Myocyte (in vitro differentiated cells): ENCODE results near the gene DPF3. TPM values are rescaled to one million over a fixed set of nuclear protein-coding genes. Genes with fewer than 3 reads are reported as not detected.

Experiments used
- DNase-seq: peaks from one replicate; pipeline ENCODE4 v3.0.0-alpha.2; 2012; ENCODE audit warnings: low read depth
- total RNA-seq: library from RNA; depleted of rRNA; stranded (reverse); fragments of >200 nt; gene quantifications from 2 replicates; pipeline ENCODE4 v1.2.3, GENCODE V29; 2014

The DPF3 gene
- total RNA-seq, 1 donor from 2014 or later = 4.7 TPM

- DNase-seq = no peak
Observed at GRCh38 chr14:72649603-72650227, 244.2 kb downstream of the DPF3 start.

DNA sequence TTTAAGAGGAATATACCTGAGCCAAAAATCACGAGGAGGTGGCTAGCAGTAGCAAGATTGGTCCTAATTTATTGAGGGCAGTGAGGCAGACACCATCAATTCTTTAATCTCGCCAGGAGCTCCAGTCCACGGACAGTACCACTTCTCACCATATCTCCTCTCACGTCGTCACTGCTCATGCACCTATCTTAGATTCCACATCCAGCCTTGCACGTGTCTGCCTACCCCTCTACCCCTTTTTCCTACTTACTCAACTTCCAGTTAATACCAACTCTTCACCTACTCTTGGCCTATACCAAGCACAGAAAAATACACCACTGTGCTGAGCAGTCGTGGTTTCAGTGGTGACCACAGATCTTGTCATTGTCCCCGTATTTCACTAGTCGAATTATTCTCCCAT lies 246.1 kb downstream of the DPF3 start:
- DNase-seq = no peak

DNA sequence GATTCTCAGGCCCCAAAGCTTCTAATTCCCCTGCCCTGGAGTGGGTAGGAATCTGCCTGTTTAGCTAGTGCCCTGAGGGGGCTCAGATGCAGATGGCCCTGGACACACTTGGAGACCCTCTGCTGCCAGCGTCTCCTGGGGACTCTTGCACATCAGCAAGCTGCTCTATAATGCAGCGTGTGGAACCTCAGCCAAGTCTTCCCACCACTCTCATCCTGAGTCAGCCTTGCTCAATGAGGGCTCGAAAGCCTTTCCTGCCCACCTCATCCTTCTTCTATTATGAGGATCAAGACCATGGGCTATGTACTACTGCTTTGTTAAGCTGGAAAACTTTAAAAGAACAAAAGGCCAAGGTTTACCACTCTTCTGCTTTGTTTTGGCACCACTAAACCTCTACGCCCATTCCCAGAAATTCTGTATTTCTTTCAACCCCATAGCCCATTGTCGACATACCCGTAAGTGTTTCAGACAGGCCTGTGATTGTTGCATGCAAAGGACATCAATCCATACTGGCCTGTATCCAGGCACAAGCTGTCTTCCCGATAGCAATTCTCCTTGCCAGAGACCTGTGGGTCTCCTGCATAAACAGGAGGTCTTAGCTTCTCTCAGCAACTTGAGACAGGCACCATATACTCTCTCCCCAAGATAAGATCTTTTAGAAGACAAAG lies 246.9 kb downstream of the DPF3 start:
- no peak for DNase-seq

DNA sequence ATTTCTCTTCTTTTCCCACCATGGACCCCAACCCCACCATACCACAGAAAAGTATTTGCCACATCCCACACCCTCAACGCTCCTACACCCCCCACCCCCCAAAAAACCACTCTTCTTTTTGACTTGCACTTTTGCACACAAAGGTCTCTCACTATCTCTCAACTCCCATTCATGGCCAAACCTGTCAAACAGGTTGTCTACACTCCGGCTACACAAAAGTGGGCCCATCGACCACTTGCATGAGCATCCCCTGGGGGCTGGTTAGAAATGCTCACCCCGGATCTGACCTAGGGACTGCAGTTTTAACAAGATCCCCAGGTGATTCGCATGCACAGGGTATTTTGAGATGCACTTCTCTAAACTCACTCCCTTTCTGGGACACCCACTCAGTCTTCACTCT lies 248.2 kb downstream of the DPF3 start:
- DNase-seq = no peak

DNA sequence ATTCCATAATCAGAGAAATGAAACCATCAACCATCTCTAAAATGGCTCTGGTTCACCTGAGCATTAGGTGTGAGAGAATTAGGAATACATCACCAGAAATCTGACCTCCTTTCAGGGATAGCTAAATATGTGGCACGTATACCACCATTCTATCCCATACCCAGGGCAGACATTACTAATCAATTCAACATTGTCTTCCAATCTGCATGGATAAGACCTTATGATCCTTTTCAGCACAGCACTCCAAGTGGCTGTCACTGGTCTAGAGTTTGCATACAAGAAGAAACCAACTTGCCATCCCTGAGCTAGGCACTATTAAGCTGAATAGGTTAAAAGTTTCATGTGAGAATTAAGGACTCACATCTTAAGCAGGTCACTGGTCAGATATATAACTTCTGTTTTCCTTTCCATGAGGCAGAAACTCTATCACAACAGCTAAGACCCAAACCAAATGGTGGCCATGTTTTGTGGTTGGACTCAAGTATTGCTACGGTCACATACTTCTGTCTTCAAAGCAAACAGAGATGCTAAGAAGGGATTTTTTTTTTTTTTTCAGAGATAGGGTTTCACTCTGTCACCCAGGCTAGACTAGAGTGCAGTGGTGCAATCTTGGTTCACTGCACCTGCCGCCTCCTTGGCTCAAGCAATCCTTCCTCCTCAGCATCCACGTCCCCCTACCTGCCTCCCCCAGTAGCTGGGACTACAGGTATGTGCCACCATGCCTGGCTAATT lies 249.0 kb downstream of the DPF3 start:
- DNase-seq = no peak

DNA sequence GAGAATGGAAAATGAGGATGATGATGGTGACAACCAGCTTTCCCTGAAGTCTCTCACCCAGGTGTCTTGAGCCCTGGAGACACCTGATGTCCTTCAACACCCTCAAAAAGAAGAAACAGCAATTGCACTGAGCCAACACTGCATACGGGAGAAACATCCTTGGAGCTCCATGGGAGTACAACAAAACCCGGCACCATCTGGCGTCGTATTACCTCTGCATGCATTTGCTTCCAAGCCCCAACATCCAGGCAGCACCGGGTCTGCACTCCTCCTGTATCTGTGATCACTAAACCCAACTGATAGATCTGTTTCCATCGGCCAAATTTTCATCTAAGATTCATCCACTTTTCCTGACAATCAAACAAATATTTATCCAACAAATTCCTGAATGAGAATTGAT lies 249.9 kb downstream of the DPF3 start:
- no peak for DNase-seq

GRCh38 chr14:72643317-72643801 lies 250.5 kb downstream of the DPF3 start:
- DNase-seq = peak; percentile 97

GRCh38 chr14:72640911-72641485 lies 252.9 kb downstream of the DPF3 start:
- DNase-seq = no peak

DNA sequence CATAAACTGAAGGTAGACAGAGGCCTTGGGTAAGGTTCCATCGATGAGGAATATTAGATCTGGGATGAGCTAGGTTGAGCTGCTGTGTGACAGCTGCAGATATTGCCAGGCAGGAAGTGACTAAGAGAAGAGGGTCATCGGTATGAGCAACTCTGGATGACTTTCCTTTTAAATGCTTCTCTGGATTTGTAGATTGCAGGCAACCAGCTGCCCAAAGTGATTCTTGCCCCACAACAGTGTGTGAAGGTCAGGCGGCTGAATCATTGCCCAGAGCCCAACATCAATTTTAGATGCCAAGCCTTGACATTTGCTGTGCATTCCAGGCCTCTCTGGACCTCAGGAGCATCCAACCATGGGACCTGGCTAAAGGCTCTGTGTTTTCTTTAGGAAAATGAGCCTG lies 255.9 kb downstream of the DPF3 start:
- DNase-seq = peak; percentile 96

DNA sequence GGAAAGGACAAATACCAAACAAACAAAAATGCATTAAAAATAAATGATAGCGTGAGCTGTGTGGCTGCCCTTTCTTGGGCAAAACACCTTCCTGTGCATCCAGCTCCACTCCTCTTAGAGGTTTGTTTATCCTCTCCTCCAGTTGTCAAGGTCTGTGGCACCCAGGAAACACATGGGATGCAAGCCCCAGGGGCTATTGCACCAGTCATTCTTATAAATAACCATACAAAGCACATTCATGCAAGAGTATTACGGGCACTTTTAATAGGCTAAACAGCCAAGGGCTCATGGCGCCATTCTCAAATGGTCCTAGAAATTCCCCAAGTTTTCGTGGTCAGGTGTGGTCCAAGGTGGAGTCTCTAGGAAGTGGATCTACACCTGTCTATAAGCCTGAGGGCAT lies 257.0 kb downstream of the DPF3 start:
- DNase-seq = no peak

- no peak for DNase-seq
Observed at GRCh38 chr14:72636094-72636493, 257.8 kb downstream of the DPF3 start.

- peak; percentile 68 for DNase-seq
Observed at GRCh38 chr14:72634691-72635616, 258.9 kb downstream of the DPF3 start.

- peak; percentile 76 for DNase-seq
Observed at GRCh38 chr14:72633551-72633950, 260.4 kb downstream of the DPF3 start.

DNA sequence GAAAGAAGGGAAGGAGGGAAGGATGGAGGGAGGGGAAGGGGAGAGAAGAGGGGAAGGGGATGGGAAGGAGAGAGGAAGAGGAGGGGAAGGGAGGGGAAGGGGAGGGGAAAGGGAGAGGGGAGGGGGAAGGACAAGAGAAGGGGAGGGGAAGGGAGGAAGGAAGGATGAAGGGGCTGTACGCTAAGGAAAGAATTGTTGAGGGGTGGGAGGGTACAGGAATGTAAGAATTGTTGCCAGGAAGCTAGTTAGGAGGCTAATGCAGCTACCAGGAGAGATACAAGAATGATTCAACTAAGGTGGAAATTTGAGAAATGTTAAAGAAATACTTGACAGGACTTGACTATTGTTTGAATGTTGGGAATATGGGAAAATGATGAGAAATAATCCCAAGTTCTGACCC lies 261.2 kb downstream of the DPF3 start:
- DNase-seq = no peak

- no peak for DNase-seq
Observed at GRCh38 chr14:72631401-72631800, 262.5 kb downstream of the DPF3 start.

DNA sequence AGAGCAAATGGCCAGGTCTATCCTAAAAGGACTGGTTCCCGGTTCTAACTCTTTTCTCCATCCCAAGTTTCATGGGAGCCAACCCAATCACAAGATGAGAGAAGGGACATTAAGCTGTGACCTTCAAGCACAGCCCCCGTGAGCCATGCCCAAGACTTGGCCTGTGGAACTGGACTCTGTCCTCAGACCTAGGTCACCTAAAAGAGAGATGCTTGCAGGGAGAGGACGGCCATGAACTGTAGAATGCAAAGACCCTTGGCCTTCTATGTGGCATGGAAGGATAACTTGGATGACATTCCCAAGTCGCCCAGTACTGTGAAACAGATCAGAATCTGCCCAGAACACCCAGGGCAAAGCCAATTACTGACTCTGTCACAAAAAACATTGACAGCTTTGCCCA lies 263.5 kb downstream of the DPF3 start:
- DNase-seq = no peak

- DNase-seq = no peak
Observed at GRCh38 chr14:72629534-72629933, 264.4 kb downstream of the DPF3 start.

DNA sequence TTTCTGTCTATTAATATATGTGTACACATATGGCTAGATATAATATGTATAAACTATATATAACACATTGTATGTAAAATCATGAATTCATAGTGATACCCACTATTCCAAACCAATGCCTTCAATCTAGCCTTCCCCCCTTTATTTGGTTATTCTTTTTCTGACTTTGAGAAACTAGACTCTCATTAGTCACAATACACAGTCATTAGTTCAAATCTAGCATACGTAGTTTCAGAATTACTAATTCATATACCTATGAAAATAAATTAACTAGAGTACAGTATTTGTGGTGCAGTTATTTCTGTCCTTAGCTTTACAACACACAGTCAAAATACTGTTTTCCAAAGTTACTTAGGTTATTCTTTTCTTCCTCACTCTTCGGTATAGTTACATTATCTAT lies 268.2 kb downstream of the DPF3 start:
- DNase-seq = no peak

GRCh38 chr14:72621387-72622065 lies 272.4 kb downstream of the DPF3 start:
- DNase-seq = no peak

- DNase-seq = no peak
Observed at GRCh38 chr14:72619881-72620280, 274.0 kb downstream of the DPF3 start.
